WTC11 (cell line): ENCODE results near the gene MAMLD1. TPM values are rescaled to one million over a fixed set of nuclear protein-coding genes. Genes with fewer than 3 reads are reported as not detected.

Source experiments
- ATAC-seq: fragments of 200-7000 bp; cut with Tn5 transposase; 2 replicates; pipeline ENCODE4 v1.10.0; 2021; ENCODE audit warnings: mild to moderate bottlenecking, moderate library complexity
- CTCF ChIA-PET: fragments of 300-600 bp; sonication (Branson Sonifier 250); formaldehyde crosslinking; loops from one replicate; lab custom pipeline; 2021; ENCODE audit warnings: antibody characterized with exemption; lab: Charles Lee
- POLR2A ChIA-PET: fragments of 350-600 bp; sonication (Branson Sonifier 250); formaldehyde crosslinking; loops from one replicate; lab custom pipeline; 2021; ENCODE audit warnings: antibody characterized with exemption; lab: Charles Lee
- DNase-seq: peaks from one replicate; pipeline ENCODE4 v3.0.0; 2021; ENCODE audit warnings: low spot score
- H3K27ac Mint-ChIP-seq: 2 replicates; pipeline ENCODE4 v1.8.0; 2021; ENCODE audit warnings: mixed read lengths
- H3K27me3 Mint-ChIP-seq: 2 replicates; pipeline ENCODE4 v1.8.0; 2021; ENCODE audit warnings: low read depth, mild to moderate bottlenecking, moderate library complexity, mixed read lengths
- H3K36me3 Mint-ChIP-seq: 2 replicates; pipeline ENCODE4 v1.8.0; 2021; ENCODE audit warnings: mixed read lengths
- H3K4me1 Mint-ChIP-seq: 2 replicates; pipeline ENCODE4 v1.8.0; 2022; ENCODE audit warnings: mixed read lengths
- H3K4me3 Mint-ChIP-seq: 2 replicates; pipeline ENCODE4 v1.8.0; 2021; ENCODE audit warnings: mild to moderate bottlenecking, moderate library complexity, mixed read lengths
- H3K9me3 Mint-ChIP-seq: 2 replicates; pipeline ENCODE4 v1.8.0; 2021; ENCODE audit warnings: mixed read lengths
- ARID4B ChIP-seq: sonication (generic); formaldehyde crosslinking; IDR thresholded peaks from 2 replicates; pipeline ENCODE4 v1.8.0; 2023; ENCODE audit warnings: missing genetic modification reagents, mild to moderate bottlenecking, borderline replicate concordance
- E2F4 ChIP-seq: sonication (generic); formaldehyde crosslinking; IDR thresholded peaks from 2 replicates; pipeline ENCODE4 v1.8.1; 2022; ENCODE audit warnings: low read depth, mild to moderate bottlenecking, moderate library complexity, missing genetic modification reagents, borderline replicate concordance
- ESRRA ChIP-seq: sonication (generic); formaldehyde crosslinking; IDR thresholded peaks from 2 replicates; pipeline ENCODE4 v1.8.1; 2022; ENCODE audit warnings: mild to moderate bottlenecking, missing genetic modification reagents, borderline replicate concordance
- FOXJ3 ChIP-seq: sonication (generic); formaldehyde crosslinking; IDR thresholded peaks from 2 replicates; pipeline ENCODE4 v1.9.0; 2021; ENCODE audit warnings: missing genetic modification reagents, mild to moderate bottlenecking, borderline replicate concordance
- GRHL2 ChIP-seq: fragments of 250-450 bp; sonication (Bioruptor Pico); IDR thresholded peaks from 2 replicates; pipeline ENCODE4 v1.8.0; 2022; ENCODE audit warnings: mild to moderate bottlenecking, moderate library complexity; ENCODE audit not compliant: insufficient replicate concordance, severe bottlenecking
- JAZF1 ChIP-seq: fragments of 250-450 bp; sonication (Bioruptor Pico); IDR thresholded peaks from 2 replicates; pipeline ENCODE4 v1.9.0; 2021; ENCODE audit warnings: moderate library complexity, mild to moderate bottlenecking, inconsistent platforms
- MXD4 ChIP-seq: fragments of 250-450 bp; sonication (Bioruptor Pico); IDR thresholded peaks from 2 replicates; pipeline ENCODE4 v1.8.0; 2021; ENCODE audit warnings: mild to moderate bottlenecking, moderate library complexity, borderline replicate concordance
- RELA ChIP-seq: sonication (generic); formaldehyde crosslinking; IDR thresholded peaks from 2 replicates; pipeline ENCODE4 v1.8.1; 2022; ENCODE audit warnings: missing genetic modification reagents, mild to moderate bottlenecking, borderline replicate concordance
- SOX15 ChIP-seq: fragments of 250-450 bp; sonication (Bioruptor Pico); IDR thresholded peaks from 2 replicates; pipeline ENCODE4 v1.9.0; 2021; ENCODE audit warnings: mild to moderate bottlenecking
- ZBTB21 ChIP-seq: sonication (generic); formaldehyde crosslinking; IDR thresholded peaks from 2 replicates; pipeline ENCODE4 v1.8.1; 2023; ENCODE audit warnings: mild to moderate bottlenecking, missing genetic modification reagents, borderline replicate concordance
- ZNF121 ChIP-seq: sonication (generic); formaldehyde crosslinking; IDR thresholded peaks from 2 replicates; pipeline ENCODE4 v1.8.0; 2023; ENCODE audit warnings: missing genetic modification reagents
- ZNF396 ChIP-seq: fragments of 250-450 bp; sonication (Bioruptor Pico); IDR thresholded peaks from 2 replicates; pipeline ENCODE4 v1.8.0; 2021; ENCODE audit warnings: mild to moderate bottlenecking, moderate library complexity, borderline replicate concordance
- ZNF425 ChIP-seq: fragments of 250-450 bp; sonication (Bioruptor Pico); conservative IDR thresholded peaks from 2 replicates; pipeline ENCODE4 v1.9.0; 2021; ENCODE audit warnings: mild to moderate bottlenecking
- total RNA-seq: library from RNA; stranded (reverse); gene quantifications from 3 replicates; pipeline ENCODE4 v1.2.3, GENCODE V29; 2021
- TF ChIP-seq, protein P1 (sequence below): fragments of 200-600 bp; IDR thresholded peaks from 2 replicates; pipeline ENCODE4 v1.8.0; 2022; ENCODE audit warnings: antibody characterized with exemption
- TF ChIP-seq, protein P2 (sequence below): sonication (generic); formaldehyde crosslinking; IDR thresholded peaks from 2 replicates; pipeline ENCODE4 v1.8.1; 2023; ENCODE audit warnings: mild to moderate bottlenecking, missing genetic modification reagents
- TF ChIP-seq, protein P3 (sequence below): fragments of 250-450 bp; sonication (Bioruptor Pico); IDR thresholded peaks from 2 replicates; pipeline ENCODE4 v1.8.0; 2021; ENCODE audit warnings: mild to moderate bottlenecking
- TF ChIP-seq, protein P4 (sequence below): sonication (generic); formaldehyde crosslinking; IDR thresholded peaks from 2 replicates; pipeline ENCODE4 v1.8.1; 2023; ENCODE audit warnings: mild to moderate bottlenecking, moderate library complexity, missing genetic modification reagents
- TF ChIP-seq, protein P5 (sequence below): sonication (generic); formaldehyde crosslinking; IDR thresholded peaks from 2 replicates; pipeline ENCODE4 v1.8.0; 2023; ENCODE audit warnings: missing genetic modification reagents

The MAMLD1 gene
- total RNA-seq, 1 experiment from 2014 or later, result 0.35 TPM

- Mint-ChIP-seq H3K4me3 (no peak overlapping the region), H3K27ac (no peak overlapping the region), H3K27me3 (no peaks in the 10 kb centered on the region), H3K4me1 (no peaks in the 10 kb centered on the region), H3K9me3 (peaks cover 9% of the 10 kb centered on the region), H3K36me3 (no peaks in the 10 kb centered on the region)
- ATAC-seq, result no peak
- no peak for DNase-seq
- TF ChIP-seq, protein P1, sequence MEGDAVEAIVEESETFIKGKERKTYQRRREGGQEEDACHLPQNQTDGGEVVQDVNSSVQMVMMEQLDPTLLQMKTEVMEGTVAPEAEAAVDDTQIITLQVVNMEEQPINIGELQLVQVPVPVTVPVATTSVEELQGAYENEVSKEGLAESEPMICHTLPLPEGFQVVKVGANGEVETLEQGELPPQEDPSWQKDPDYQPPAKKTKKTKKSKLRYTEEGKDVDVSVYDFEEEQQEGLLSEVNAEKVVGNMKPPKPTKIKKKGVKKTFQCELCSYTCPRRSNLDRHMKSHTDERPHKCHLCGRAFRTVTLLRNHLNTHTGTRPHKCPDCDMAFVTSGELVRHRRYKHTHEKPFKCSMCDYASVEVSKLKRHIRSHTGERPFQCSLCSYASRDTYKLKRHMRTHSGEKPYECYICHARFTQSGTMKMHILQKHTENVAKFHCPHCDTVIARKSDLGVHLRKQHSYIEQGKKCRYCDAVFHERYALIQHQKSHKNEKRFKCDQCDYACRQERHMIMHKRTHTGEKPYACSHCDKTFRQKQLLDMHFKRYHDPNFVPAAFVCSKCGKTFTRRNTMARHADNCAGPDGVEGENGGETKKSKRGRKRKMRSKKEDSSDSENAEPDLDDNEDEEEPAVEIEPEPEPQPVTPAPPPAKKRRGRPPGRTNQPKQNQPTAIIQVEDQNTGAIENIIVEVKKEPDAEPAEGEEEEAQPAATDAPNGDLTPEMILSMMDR, result 0 out of 2 replicates have a peak, but pooled peaks have one; percentile 29
- TF ChIP-seq SOX15 (CRISPR knock-in tag), result no peak
- TF ChIP-seq ZNF425 (CRISPR knock-in tag), result no peak
- no peak for TF ChIP-seq ESRRA (CRISPR knock-in tag)
- ChIA-PET POLR2A (no interaction called here), CTCF (interaction anchor here (1.2 kb wide), 1 partner anchor 20 kb away, joined by 3 read pairs; no protein-coding TSS in a partner anchor)
Observed at GRCh38 chrX:150536455-150537116, 173.5 kb downstream of the MAMLD1 start.

DNA sequence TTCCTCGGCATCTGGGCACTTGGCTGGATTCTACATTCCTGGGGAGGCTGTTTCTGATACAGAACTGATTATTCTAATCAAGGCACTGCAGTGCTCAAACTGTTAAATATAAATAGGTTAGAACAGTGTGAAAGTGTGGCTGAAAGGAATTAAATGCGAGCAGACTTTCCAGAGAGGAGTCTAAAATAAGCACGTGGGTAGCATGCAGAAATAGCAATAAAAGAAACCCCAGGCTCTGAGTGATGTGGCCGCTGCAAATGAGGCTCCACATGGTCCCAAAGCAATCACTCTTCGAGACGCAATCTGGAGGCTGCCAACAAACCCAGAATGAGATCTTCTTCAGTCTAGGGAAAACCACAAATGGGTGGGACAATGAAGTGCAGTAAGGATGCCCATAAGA is 174.7 kb downstream of the MAMLD1 start:
- CTCF ChIA-PET, result interaction anchor here (1.2 kb wide), 1 partner anchor 22 kb away, joined by 3 read pairs; no protein-coding TSS in a partner anchor
- Mint-ChIP-seq H3K4me3 (no peak overlapping the region), H3K4me1 (no peaks in the 10 kb centered on the region), H3K27me3 (no peaks in the 10 kb centered on the region), H3K36me3 (no peaks in the 10 kb centered on the region), H3K27ac (no peak overlapping the region), H3K9me3 (peaks cover 9% of the 10 kb centered on the region)
- POLR2A ChIA-PET, result no interaction called here
- DNase-seq (no peak), ATAC-seq (no peak)
- TF ChIP-seq, protein P2, sequence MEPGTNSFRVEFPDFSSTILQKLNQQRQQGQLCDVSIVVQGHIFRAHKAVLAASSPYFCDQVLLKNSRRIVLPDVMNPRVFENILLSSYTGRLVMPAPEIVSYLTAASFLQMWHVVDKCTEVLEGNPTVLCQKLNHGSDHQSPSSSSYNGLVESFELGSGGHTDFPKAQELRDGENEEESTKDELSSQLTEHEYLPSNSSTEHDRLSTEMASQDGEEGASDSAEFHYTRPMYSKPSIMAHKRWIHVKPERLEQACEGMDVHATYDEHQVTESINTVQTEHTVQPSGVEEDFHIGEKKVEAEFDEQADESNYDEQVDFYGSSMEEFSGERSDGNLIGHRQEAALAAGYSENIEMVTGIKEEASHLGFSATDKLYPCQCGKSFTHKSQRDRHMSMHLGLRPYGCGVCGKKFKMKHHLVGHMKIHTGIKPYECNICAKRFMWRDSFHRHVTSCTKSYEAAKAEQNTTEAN (CRISPR knock-in tag), result no peak
- TF ChIP-seq ARID4B (CRISPR knock-in tag) (no peak), RELA (CRISPR knock-in tag) (no peak), E2F4 (no peak), MXD4 (CRISPR knock-in tag) (no peak), FOXJ3 (CRISPR knock-in tag) (no peak), ZBTB21 (CRISPR knock-in tag) (no peak), GRHL2 (no peak), ZNF396 (CRISPR knock-in tag) (no peak), ZNF121 (CRISPR knock-in tag) (no peak), JAZF1 (CRISPR knock-in tag) (no peak)
- TF ChIP-seq, protein P3, sequence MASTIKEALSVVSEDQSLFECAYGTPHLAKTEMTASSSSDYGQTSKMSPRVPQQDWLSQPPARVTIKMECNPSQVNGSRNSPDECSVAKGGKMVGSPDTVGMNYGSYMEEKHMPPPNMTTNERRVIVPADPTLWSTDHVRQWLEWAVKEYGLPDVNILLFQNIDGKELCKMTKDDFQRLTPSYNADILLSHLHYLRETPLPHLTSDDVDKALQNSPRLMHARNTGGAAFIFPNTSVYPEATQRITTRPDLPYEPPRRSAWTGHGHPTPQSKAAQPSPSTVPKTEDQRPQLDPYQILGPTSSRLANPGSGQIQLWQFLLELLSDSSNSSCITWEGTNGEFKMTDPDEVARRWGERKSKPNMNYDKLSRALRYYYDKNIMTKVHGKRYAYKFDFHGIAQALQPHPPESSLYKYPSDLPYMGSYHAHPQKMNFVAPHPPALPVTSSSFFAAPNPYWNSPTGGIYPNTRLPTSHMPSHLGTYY (CRISPR knock-in tag), result no peak
- TF ChIP-seq, protein P4, sequence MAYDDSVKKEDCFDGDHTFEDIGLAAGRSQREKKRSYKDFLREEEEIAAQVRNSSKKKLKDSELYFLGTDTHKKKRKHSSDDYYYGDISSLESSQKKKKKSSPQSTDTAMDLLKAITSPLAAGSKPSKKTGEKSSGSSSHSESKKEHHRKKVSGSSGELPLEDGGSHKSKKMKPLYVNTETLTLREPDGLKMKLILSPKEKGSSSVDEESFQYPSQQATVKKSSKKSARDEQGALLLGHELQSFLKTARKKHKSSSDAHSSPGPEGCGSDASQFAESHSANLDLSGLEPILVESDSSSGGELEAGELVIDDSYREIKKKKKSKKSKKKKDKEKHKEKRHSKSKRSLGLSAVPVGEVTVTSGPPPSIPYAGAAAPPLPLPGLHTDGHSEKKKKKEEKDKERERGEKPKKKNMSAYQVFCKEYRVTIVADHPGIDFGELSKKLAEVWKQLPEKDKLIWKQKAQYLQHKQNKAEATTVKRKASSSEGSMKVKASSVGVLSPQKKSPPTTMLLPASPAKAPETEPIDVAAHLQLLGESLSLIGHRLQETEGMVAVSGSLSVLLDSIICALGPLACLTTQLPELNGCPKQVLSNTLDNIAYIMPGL (CRISPR knock-in tag), result no peak
- TF ChIP-seq, protein P5, sequence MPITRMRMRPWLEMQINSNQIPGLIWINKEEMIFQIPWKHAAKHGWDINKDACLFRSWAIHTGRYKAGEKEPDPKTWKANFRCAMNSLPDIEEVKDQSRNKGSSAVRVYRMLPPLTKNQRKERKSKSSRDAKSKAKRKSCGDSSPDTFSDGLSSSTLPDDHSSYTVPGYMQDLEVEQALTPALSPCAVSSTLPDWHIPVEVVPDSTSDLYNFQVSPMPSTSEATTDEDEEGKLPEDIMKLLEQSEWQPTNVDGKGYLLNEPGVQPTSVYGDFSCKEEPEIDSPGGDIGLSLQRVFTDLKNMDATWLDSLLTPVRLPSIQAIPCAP (CRISPR knock-in tag), result no peak
